H1 (cell line): ENCODE results near the gene ZNF74. TPM values are rescaled to one million over a fixed set of nuclear protein-coding genes. Genes with fewer than 3 reads are reported as not detected.

Experiments used
- CTCF ChIA-PET: fragments of 300-600 bp; sonication (Branson Sonifier 250); formaldehyde crosslinking; loops from one replicate; lab custom pipeline; 2021; ENCODE audit not compliant: partially characterized antibody; lab: Charles Lee
- POLR2A ChIA-PET: fragments of 300-600 bp; sonication (Branson Sonifier 250); formaldehyde crosslinking; loops from one replicate; lab custom pipeline; 2021; ENCODE audit warnings: inconsistent platforms; ENCODE audit not compliant: partially characterized antibody; lab: Charles Lee
- DNase-seq, 2 experiments: peaks; one replicate each; pipeline versions ENCODE4 v3.0.0 to v3.0.0-alpha.2; 2010 to 2022; ENCODE audit warnings: low spot score in 2 of 2, low read depth in 1 of 2, mixed read lengths in 1 of 2
- FAIRE-seq: peaks from 2 replicates; lab custom pipeline; 2011; peaks lifted over from hg19 to GRCh38; lab: Jason Lieb, UNC
- H2AFZ ChIP-seq: 2 replicates; pipeline ENCODE4 v1.8.1; 2012; ENCODE audit warnings: low read length, inconsistent platforms
- H2AK5ac ChIP-seq: 2 replicates; pipeline ENCODE4 v1.6.1; 2013; ENCODE audit warnings: low read depth, low read length
- H2BK120ac ChIP-seq: replicated peaks from 2 replicates; pipeline ENCODE3; 2013; ENCODE audit warnings: low read depth, low read length, inconsistent platforms
- H2BK12ac ChIP-seq: 2 replicates; pipeline ENCODE4 v1.6.1; 2013; ENCODE audit warnings: low read depth, low read length
- H2BK15ac ChIP-seq: 2 replicates; pipeline ENCODE4 v1.6.1; 2013; ENCODE audit warnings: low read length
- H2BK20ac ChIP-seq: 2 replicates; pipeline ENCODE4 v1.6.1; 2013; ENCODE audit warnings: low read length
- H2BK5ac ChIP-seq: 2 replicates; pipeline ENCODE4 v1.6.1; 2013; ENCODE audit warnings: low read depth, low read length
- H3K14ac ChIP-seq: 2 replicates; pipeline ENCODE4 v1.6.1; 2013; ENCODE audit warnings: inconsistent platforms; ENCODE audit not compliant: insufficient read length
- H3K18ac ChIP-seq: 2 replicates; pipeline ENCODE4 v1.6.1; 2013; ENCODE audit warnings: low read length; ENCODE audit errors: extremely low read depth
- H3K23ac ChIP-seq: 2 replicates; pipeline ENCODE4 v1.6.1; 2013; ENCODE audit warnings: inconsistent platforms; ENCODE audit not compliant: insufficient read length
- H3K23me2 ChIP-seq: 2 replicates; pipeline ENCODE4 v1.6.1; 2013; ENCODE audit warnings: low read depth, low read length
- H3K27ac ChIP-seq: 2 replicates; pipeline ENCODE4 v1.6.1; 2011; ENCODE audit warnings: low read depth, low read length, inconsistent platforms
- H3K27me3 ChIP-seq, 4 experiments: replicated peaks in 1 of 4; 1 replicate in 1 of 4; 2 replicates in 3 of 4; pipeline versions ENCODE4 v1.6.1 to v1.8.1; 2011 to 2013; ENCODE audit warnings: low read length in 3 of 4, mild to moderate bottlenecking in 3 of 4, inconsistent platforms in 2 of 4, mixed read lengths in 2 of 4, moderate library complexity in 1 of 4; ENCODE audit not compliant: control insufficient read depth in 3 of 4, insufficient read depth in 3 of 4; ENCODE audit errors: extremely low read depth in 1 of 4
- H3K36me3 ChIP-seq, 4 experiments: 2 replicates each; pipeline versions ENCODE4 v1.6.1 to v1.8.1; 2011 to 2013; ENCODE audit warnings: mild to moderate bottlenecking in 4 of 4, low read length in 3 of 4, moderate library complexity in 2 of 4, control low read depth in 1 of 4, inconsistent platforms in 1 of 4; ENCODE audit not compliant: insufficient read depth in 4 of 4, control insufficient read depth in 2 of 4
- H3K4ac ChIP-seq: replicated peaks from 2 replicates; pipeline ENCODE3; 2013; ENCODE audit warnings: low read length, low read depth, mixed read lengths, inconsistent platforms; ENCODE audit not compliant: insufficient read length
- H3K4me1 ChIP-seq, 4 experiments: replicated peaks in 1 of 4; 1 replicate in 1 of 4; 2 replicates in 3 of 4; pipeline versions ENCODE4 v1.6.1 to v1.8.1; 2011 to 2013; ENCODE audit warnings: low read length in 3 of 4, inconsistent platforms in 2 of 4, mixed read lengths in 1 of 4; ENCODE audit not compliant: insufficient read depth in 4 of 4, control insufficient read depth in 3 of 4
- H3K4me2 ChIP-seq, 2 experiments: 2 replicates each; pipeline versions ENCODE4 v1.6.1 to v1.8.1; 2011 to 2013; ENCODE audit warnings: low read depth in 2 of 2, low read length in 2 of 2, control low read depth in 1 of 2, inconsistent platforms in 1 of 2, mild to moderate bottlenecking in 1 of 2; ENCODE audit not compliant: insufficient read depth in 1 of 2
- H3K4me3 ChIP-seq, 4 experiments: fragments of 200-600, 300-600 bp in 1 of 4; sonication (generic), shearing (Covaris generic), sonication (Bioruptor Twin) in 1 of 4; 2 replicates each; pipeline versions ENCODE4 v1.5.1 to v1.8.1; 2011 to 2016; ENCODE audit warnings: low read length in 4 of 4, low read depth in 3 of 4, control low read depth in 2 of 4, inconsistent platforms in 2 of 4, mild to moderate bottlenecking in 2 of 4, mixed read lengths in 1 of 4, moderate library complexity in 1 of 4; ENCODE audit not compliant: insufficient read depth in 2 of 4; ENCODE audit errors: extremely low read depth in 1 of 4
- H3K56ac ChIP-seq: replicated peaks from 2 replicates; pipeline ENCODE3; 2013; ENCODE audit warnings: low read depth, mild to moderate bottlenecking, mixed read lengths, low read length, inconsistent platforms; ENCODE audit not compliant: insufficient read length
- H3K79me1 ChIP-seq: 2 replicates; pipeline ENCODE4 v1.6.1; 2013; ENCODE audit warnings: low read depth, low read length, control low read depth
- H3K79me2 ChIP-seq, 2 experiments: 2 replicates each; pipeline versions ENCODE4 v1.6.1 to v1.8.1; 2012 to 2013; ENCODE audit warnings: low read length in 2 of 2, mild to moderate bottlenecking in 2 of 2, inconsistent platforms in 1 of 2; ENCODE audit not compliant: insufficient read depth in 2 of 2, control insufficient read depth in 1 of 2
- H3K9ac ChIP-seq, 4 experiments: replicated peaks in 1 of 4; 1 replicate in 1 of 4; 2 replicates in 3 of 4; pipeline versions ENCODE4 v1.6.1 to v1.8.1; 2011 to 2013; ENCODE audit warnings: low read depth in 3 of 4, low read length in 3 of 4, control low read depth in 2 of 4, mild to moderate bottlenecking in 2 of 4, moderate library complexity in 2 of 4, inconsistent platforms in 1 of 4; ENCODE audit errors: extremely low read depth in 1 of 4
- H3K9me3 ChIP-seq, 2 experiments: 2 replicates each; pipeline versions ENCODE4 v1.6.1 to v1.8.1; 2012 to 2013; ENCODE audit warnings: mild to moderate bottlenecking in 2 of 2, moderate library complexity in 2 of 2, control low read depth in 1 of 2, inconsistent platforms in 1 of 2, low read depth in 1 of 2, low read length in 1 of 2, mixed read lengths in 1 of 2; ENCODE audit not compliant: insufficient read depth in 2 of 2
- H4K20me1 ChIP-seq, 2 experiments: replicated peaks in 1 of 2; 2 replicates each; pipeline versions ENCODE3 to v1.8.1; 2011 to 2013; ENCODE audit warnings: inconsistent platforms in 2 of 2, low read length in 2 of 2, mild to moderate bottlenecking in 1 of 2; ENCODE audit not compliant: insufficient read depth in 2 of 2, control insufficient read depth in 1 of 2
- H4K5ac ChIP-seq: 2 replicates; pipeline ENCODE4 v1.6.1; 2013; ENCODE audit warnings: low read length, low read depth, mixed read lengths, inconsistent platforms; ENCODE audit not compliant: insufficient read length
- H4K8ac ChIP-seq: 2 replicates; pipeline ENCODE4 v1.8.0; 2013; ENCODE audit warnings: mild to moderate bottlenecking, moderate library complexity, low read length, inconsistent platforms; ENCODE audit not compliant: insufficient read depth; ENCODE audit errors: extremely low read depth
- H4K91ac ChIP-seq: replicated peaks from 2 replicates; pipeline ENCODE3; 2013; ENCODE audit warnings: low read length, mixed read lengths, inconsistent platforms; ENCODE audit not compliant: insufficient read length
- CHD1 ChIP-seq: IDR thresholded peaks from 2 replicates; pipeline ENCODE4 v1.6.1; 2012; ENCODE audit warnings: low read depth, low read length, improper control_type of control experiment
- KDM4A ChIP-seq: IDR thresholded peaks from one replicate; pipeline ENCODE4 v1.7.1; 2012; ENCODE audit warnings: low read depth, mild to moderate bottlenecking, moderate library complexity, low read length, inconsistent platforms; ENCODE audit not compliant: severe bottlenecking
- WGBS, 2 experiments: shearing (Covaris generic) in 1 of 2; methylation state at CpG; one replicate each; pipeline versions ENCODE4 v1.1.6 to v1.1.7; 2013 to 2015; ENCODE audit warnings: low lambda C conversion rate in 2 of 2, mixed read lengths in 2 of 2, inconsistent platforms in 1 of 2, low coverage in 1 of 2, missing lambda C conversion rate in 1 of 2; ENCODE audit not compliant: insufficient replicate concordance in 2 of 2, insufficient coverage in 1 of 2, insufficient read length in 1 of 2; ENCODE audit errors: extremely low coverage in 1 of 2, missing lambda C conversion rate in 1 of 2; 5-methylcytosine and 5-hydroxymethylcytosine counted together
- polyA plus RNA-seq, 7 experiments: library from polyadenylated mRNA; depleted of rRNA in 3 of 7; stranded (reverse) in 5 of 7; unstranded in 2 of 7; fragments of >200 nt in 5 of 7; fragments of 200-250 nt in 2 of 7; gene quantifications; 1 replicate in 5 of 7; 2 replicates in 1 of 7; 4 replicates in 1 of 7; pipeline versions ENCODE4 v1.2.1 to v1.2.3, GENCODE V29; 2011 to 2013; ENCODE audit warnings: missing spikeins in 2 of 7, mixed read lengths in 2 of 7
- total RNA-seq: library from RNA; stranded (reverse); fragmentation: NEBNext Ultra II Directional; extraction: Animal tissue kit (Norgen Biotek cat#: 25700); gene quantifications from 2 replicates; pipeline ENCODE4 v1.2.1, GENCODE V29; 2021
- TF ChIP-seq, protein P1 (sequence below): IDR thresholded peaks from 2 replicates; pipeline ENCODE4 v1.6.1; 2011; ENCODE audit warnings: low read length, improper control_type of control experiment

The ZNF74 gene
- total and polyA plus RNA-seq, 2 of the 8 experiments (the other 6 are each of a cell fraction or from before 2014, with no cell fraction given) = 29.7 to 45.7 TPM

DNA sequence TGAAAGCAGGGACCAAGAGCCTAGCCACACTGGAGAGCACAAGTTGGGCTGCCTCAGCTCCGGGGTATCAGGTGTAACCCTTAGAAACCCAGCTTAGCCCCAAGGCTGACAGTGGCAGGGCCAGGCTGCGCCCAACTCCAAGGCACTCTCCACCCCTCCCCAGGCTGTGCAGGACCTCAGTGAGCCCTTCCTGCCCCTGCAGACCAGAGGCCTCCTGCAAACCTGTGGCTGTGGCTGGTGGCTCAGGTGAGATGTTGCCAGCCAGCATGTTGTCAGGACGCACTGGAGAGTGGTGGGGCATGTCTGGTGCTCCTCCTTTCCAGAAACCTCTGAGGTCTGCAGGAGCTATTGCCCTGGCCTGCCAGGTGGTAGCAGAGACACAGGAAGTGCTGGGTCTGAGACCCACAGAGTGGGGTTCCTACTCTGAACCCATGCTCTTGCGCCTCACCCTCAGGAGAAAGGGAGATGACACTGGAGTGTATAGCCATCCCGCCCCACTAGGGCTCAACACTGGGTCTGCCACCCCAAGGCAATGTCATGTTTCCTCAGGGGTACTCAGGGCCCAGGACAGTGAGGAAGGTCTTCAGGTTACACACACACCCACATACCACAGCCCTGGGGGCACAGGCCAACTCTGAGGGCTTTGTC is 46.1 kb downstream of the ZNF74 start:
- DNase-seq (no peak), FAIRE-seq (no peak)
- H3K4me1 ChIP-seq = peaks cover 0 to 15% (median 6%) of the 10 kb centered on the region in 4 experiments; a peak in 5 of 7 replicates
- no peak overlapping the region for H2BK5ac ChIP-seq
- H3K56ac ChIP-seq = no peak overlapping the region
- TF ChIP-seq CHD1 (no peak), KDM4A (no peak)
- TF ChIP-seq, protein P1, sequence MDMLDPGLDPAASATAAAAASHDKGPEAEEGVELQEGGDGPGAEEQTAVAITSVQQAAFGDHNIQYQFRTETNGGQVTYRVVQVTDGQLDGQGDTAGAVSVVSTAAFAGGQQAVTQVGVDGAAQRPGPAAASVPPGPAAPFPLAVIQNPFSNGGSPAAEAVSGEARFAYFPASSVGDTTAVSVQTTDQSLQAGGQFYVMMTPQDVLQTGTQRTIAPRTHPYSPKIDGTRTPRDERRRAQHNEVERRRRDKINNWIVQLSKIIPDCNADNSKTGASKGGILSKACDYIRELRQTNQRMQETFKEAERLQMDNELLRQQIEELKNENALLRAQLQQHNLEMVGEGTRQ = no peak
- peaks cover 17% of the 10 kb centered on the region; the same call in 1 of the 2 replicates for H3K23me2 ChIP-seq
- H3K79me2 ChIP-seq = no peaks in the 10 kb centered on the region
- no peak overlapping the region for H2BK12ac ChIP-seq
- no peak overlapping the region for H3K27ac ChIP-seq
- CTCF ChIA-PET = interaction anchor here (1.9 to 4.2 kb wide), 3 partner anchors 10 to 15 kb away, joined by 5 to 47 read pairs (median 7); no protein-coding TSS in a partner anchor
- H2AFZ ChIP-seq = no peak overlapping the region
- no peak overlapping the region for H3K23ac ChIP-seq
- no peak overlapping the region for H3K18ac ChIP-seq
- peaks cover 0 to 3% (median 0%) of the 10 kb centered on the region in 4 experiments; a peak in 1 of 8 replicates for H3K36me3 ChIP-seq
- no peak overlapping the region for H2AK5ac ChIP-seq
- no peak overlapping the region for H2BK15ac ChIP-seq
- H3K27me3 ChIP-seq = peaks cover 18 to 42% (median 38%) of the 10 kb centered on the region in 4 experiments
- H4K5ac ChIP-seq = no peak overlapping the region
- H3K9ac ChIP-seq = no peak overlapping the region
- H4K20me1 ChIP-seq = peaks cover 9 to 12% of the 10 kb centered on the region in 2 experiments
- H2BK20ac ChIP-seq = no peak overlapping the region
- no peak overlapping the region for H3K4ac ChIP-seq
- WGBS, 2 experiments = 89% methylated on average over 5 of the region's 5 CpGs; no CpG with 5 or more reads in 1 of the 2 experiments
- POLR2A ChIA-PET = interaction anchor here (1.1 kb wide), 1 partner anchor 27 kb away, joined by 3 read pairs; no protein-coding TSS in a partner anchor
- H3K9me3 ChIP-seq = no peaks in the 10 kb centered on the region
- no peak overlapping the region for H2BK120ac ChIP-seq
- no peak overlapping the region for H4K91ac ChIP-seq
- H3K14ac ChIP-seq = no peak overlapping the region
- H3K79me1 ChIP-seq = peaks cover 2% of the 10 kb centered on the region; the same call in 1 of the 2 replicates
- H4K8ac ChIP-seq = no peak overlapping the region
- H3K4me3 ChIP-seq = no peak overlapping the region
- H3K4me2 ChIP-seq = no peak overlapping the region
